ENCODE results near the gene PNMT. TPM values are rescaled to one million over a fixed set of nuclear protein-coding genes. Genes with fewer than 3 reads are reported as not detected.

PNMT gene
- polyA plus RNA-seq, 1 of the 3 experiments (the other 2 are of a cell fraction) = 0.07 TPM

DNA sequence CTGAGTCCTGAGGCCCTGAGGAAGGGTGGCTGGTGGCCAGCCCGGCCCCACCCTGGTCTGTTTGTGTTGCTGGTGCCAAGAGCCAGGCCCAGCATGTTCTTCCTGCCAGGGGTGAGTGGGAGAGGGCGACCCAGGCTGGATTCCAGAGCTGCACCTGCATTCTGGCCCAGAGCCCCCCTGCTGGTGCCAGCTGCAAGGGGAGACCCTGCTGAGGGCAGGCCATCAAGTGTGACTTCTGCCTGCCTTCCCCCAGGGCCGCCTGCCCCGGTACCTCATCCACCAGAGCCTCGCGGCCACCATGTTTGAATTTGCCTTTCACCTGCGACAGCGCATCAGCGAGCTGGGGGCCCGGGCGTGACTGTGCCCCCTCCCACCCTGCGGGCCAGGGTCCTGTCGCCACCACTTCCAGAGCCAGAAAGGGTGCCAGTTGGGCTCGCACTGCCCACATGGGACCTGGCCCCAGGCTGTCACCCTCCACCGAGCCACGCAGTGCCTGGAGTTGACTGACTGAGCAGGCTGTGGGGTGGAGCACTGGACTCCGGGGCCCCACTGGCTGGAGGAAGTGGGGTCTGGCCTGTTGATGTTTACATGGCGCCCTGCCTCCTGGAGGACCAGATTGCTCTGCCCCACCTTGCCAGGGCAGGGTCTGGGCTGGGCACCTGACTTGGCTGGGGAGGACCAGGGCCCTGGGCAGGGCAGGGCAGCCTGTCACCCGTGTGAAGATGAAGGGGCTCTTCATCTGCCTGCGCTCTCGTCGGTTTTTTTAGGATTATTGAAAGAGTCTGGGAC is 5.5 kb upstream of the PNMT start:
- no peaks in the 10 kb centered on the region for H3K79me2 ChIP-seq (ENCODE audit: insufficient read depth)
- no peaks in the 10 kb centered on the region for H3K9me3 ChIP-seq
- POLR2A ChIA-PET = no interaction called here
- H4K20me1 ChIP-seq (ENCODE audit: insufficient read depth) = no peaks in the 10 kb centered on the region
- H3F3A ChIP-seq (replicated peaks; ENCODE audit: insufficient read depth) = no peaks in the 10 kb centered on the region
- H3K9ac ChIP-seq = no peak overlapping the region
- no peak for DNase-seq
- no peak for TF ChIP-seq JUND (IDR thresholded peaks at IDR 0.05)
- TF ChIP-seq, protein P1, sequence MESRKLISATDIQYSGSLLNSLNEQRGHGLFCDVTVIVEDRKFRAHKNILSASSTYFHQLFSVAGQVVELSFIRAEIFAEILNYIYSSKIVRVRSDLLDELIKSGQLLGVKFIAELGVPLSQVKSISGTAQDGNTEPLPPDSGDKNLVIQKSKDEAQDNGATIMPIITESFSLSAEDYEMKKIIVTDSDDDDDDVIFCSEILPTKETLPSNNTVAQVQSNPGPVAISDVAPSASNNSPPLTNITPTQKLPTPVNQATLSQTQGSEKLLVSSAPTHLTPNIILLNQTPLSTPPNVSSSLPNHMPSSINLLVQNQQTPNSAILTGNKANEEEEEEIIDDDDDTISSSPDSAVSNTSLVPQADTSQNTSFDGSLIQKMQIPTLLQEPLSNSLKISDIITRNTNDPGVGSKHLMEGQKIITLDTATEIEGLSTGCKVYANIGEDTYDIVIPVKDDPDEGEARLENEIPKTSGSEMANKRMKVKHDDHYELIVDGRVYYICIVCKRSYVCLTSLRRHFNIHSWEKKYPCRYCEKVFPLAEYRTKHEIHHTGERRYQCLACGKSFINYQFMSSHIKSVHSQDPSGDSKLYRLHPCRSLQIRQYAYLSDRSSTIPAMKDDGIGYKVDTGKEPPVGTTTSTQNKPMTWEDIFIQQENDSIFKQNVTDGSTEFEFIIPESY (IDR thresholded peaks at IDR 0.05; ENCODE audit: borderline replicate concordance, low read depth) = no peak
- no peak for TF ChIP-seq RFX5 (IDR thresholded peaks at IDR 0.05; ENCODE audit: low read length)
- TF ChIP-seq RCOR1 (IDR thresholded peaks at IDR 0.05; ENCODE audit: low read length) = no peak
- TF ChIP-seq RXRA (IDR thresholded peaks at IDR 0.05; ENCODE audit: borderline replicate concordance, low read depth) = no peak
- TF ChIP-seq, protein P2, sequence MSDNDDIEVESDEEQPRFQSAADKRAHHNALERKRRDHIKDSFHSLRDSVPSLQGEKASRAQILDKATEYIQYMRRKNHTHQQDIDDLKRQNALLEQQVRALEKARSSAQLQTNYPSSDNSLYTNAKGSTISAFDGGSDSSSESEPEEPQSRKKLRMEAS (IDR thresholded peaks at IDR 0.05; ENCODE audit: low read depth) = no peak
- no peak for TF ChIP-seq NRF1 (IDR thresholded peaks at IDR 0.05; ENCODE audit: low read depth, low read length)
- H3K27ac ChIP-seq (ENCODE audit: low read depth in 2 of 2, low read length in 1 of 2) = no peak overlapping the region
- H3K4me1 ChIP-seq (ENCODE audit: control insufficient read depth in 1 of 2, insufficient read depth in 2 of 2, low read depth in 1 of 2, low read length in 1 of 2) = peaks cover 0 to 10% of the 10 kb centered on the region in 2 experiments; a peak in 1 of 4 replicates
- WGBS (ENCODE audit: low lambda C conversion rate) = 89% methylated on average over 12 of the region's 22 CpGs
- H2AFZ ChIP-seq (ENCODE audit: low read depth) = no peak overlapping the region
- no peaks in the 10 kb centered on the region for H3K27me3 ChIP-seq (ENCODE audit: insufficient read depth)
- H3K4me2 ChIP-seq = no peak overlapping the region
- H3K36me3 ChIP-seq (replicated peaks in 1 of 2; ENCODE audit: control insufficient read depth in 1 of 2, insufficient read depth in 2 of 2, low read length in 1 of 2) = peaks cover 0 to 35% of the 10 kb centered on the region in 2 experiments
- no peak overlapping the region for H3K4me3 ChIP-seq (ENCODE audit: low read depth in 2 of 2, low read length in 1 of 2)
- CTCF ChIA-PET = interaction anchor here (0.7 to 15.8 kb wide), 8 partner anchors 9 to 67 kb away, joined by 3 to 149 read pairs (median 4); no protein-coding TSS in a partner anchor
- no peaks in the 10 kb centered on the region for H3K9me2 ChIP-seq

DNA sequence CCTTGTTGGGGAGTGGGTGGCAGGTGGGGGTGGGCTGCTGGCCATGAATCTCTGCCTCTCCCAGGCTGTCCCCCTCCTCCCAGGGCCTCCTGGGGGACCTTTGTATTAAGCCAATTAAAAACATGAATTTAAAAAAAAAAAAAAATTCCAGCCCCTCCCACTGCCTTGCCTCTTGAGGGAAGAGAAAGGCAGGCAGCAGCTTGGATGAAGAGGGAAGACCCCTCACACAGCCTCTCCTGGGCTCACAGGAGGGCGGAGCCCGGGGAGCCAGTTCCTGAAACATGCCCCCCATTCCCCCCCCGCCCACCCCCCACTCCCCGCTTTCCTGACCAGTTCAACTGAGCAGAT is 4.9 kb upstream of the PNMT start:
- no peak for DNase-seq
- Histone ChIP-seq H3K27ac (ENCODE audit: low read depth in 2 of 2, low read length in 1 of 2) (no peak overlapping the region), H2AFZ (ENCODE audit: low read depth) (no peak overlapping the region), H3K9me3 (no peaks in the 10 kb centered on the region), H3K27me3 (ENCODE audit: insufficient read depth) (no peaks in the 10 kb centered on the region), H3K36me3 (replicated peaks in 1 of 2; ENCODE audit: control insufficient read depth in 1 of 2, insufficient read depth in 2 of 2, low read length in 1 of 2) (peaks cover 0 to 29% of the 10 kb centered on the region in 2 experiments), H4K20me1 (ENCODE audit: insufficient read depth) (no peaks in the 10 kb centered on the region), H3K79me2 (ENCODE audit: insufficient read depth) (no peaks in the 10 kb centered on the region), H3K4me2 (no peak overlapping the region), H3K4me3 (ENCODE audit: low read depth in 2 of 2, low read length in 1 of 2) (no peak overlapping the region), H3F3A (replicated peaks; ENCODE audit: insufficient read depth) (no peaks in the 10 kb centered on the region), H3K9me2 (no peaks in the 10 kb centered on the region), H3K9ac (no peak overlapping the region), H3K4me1 (ENCODE audit: control insufficient read depth in 1 of 2, insufficient read depth in 2 of 2, low read depth in 1 of 2, low read length in 1 of 2) (peaks cover 0 to 10% of the 10 kb centered on the region in 2 experiments; a peak in 1 of 4 replicates)
- ChIA-PET CTCF (interaction anchor here (1.1 to 15.8 kb wide), 6 partner anchors 8 to 66 kb away, joined by 3 to 149 read pairs (median 4); no protein-coding TSS in a partner anchor), POLR2A (no interaction called here)
- WGBS (ENCODE audit: low lambda C conversion rate) = 60% methylated on average over 4 of the region's 4 CpGs
- TF ChIP-seq NFIC (IDR thresholded peaks at IDR 0.05; ENCODE audit: borderline replicate concordance) (no peak), SIN3A (IDR thresholded peaks at IDR 0.05; ENCODE audit: borderline replicate concordance, low read depth, low read length) (no peak), GATA2 (CRISPR knock-in tag; IDR thresholded peaks at IDR 0.05) (no peak), YY1 (IDR thresholded peaks at IDR 0.05; ENCODE audit: low read depth) (no peak), TEAD4 (IDR thresholded peaks at IDR 0.05; ENCODE audit: borderline replicate concordance, insufficient read depth) (no peak)
- TF ChIP-seq, protein P2 (IDR thresholded peaks at IDR 0.05; ENCODE audit: low read depth) = no peak
